Activated T-helper 1 cell treated with anti-CD3 and anti-CD28 coated beads, Interleukin-12 subunit alpha, Interleukin-12 subunit beta, Interleukin-2, Interleukin-4 antibody, amounts not matched to agents 30 ng/mL and 10 ng/mL and 1 ng/mL, durations not matched to agents 14 hours and 24 hours and 36 hours (primary cell): ENCODE data around the gene RAB1B. TPM values are rescaled to one million over a fixed set of nuclear protein-coding genes. Genes with fewer than 3 reads are reported as not detected.
"Not testable (repeated sequence)": the region's sequence is repeated elsewhere in the genome, so short reads cannot be mapped to it uniquely, and the experiment has no call there.

ENCODE experiments used
- DNase-seq: peaks from one replicate; pipeline ENCODE4 v3.0.0; 2021; ENCODE audit warnings: low spot score
- H3K27ac Mint-ChIP-seq: one replicate; pipeline ENCODE4 v1.8.0; 2021; ENCODE audit warnings: mild to moderate bottlenecking, mixed read lengths
- H3K27me3 Mint-ChIP-seq: one replicate; pipeline ENCODE4 v1.8.0; 2022; ENCODE audit warnings: mild to moderate bottlenecking, moderate library complexity, mixed read lengths; ENCODE audit not compliant: insufficient read depth
- H3K36me3 Mint-ChIP-seq: one replicate; pipeline ENCODE4 v1.8.0; 2021; ENCODE audit warnings: low read depth, mixed read lengths
- H3K4me1 Mint-ChIP-seq: one replicate; pipeline ENCODE4 v1.8.0; 2021; ENCODE audit warnings: low read depth, mixed read lengths
- H3K4me3 Mint-ChIP-seq: one replicate; pipeline ENCODE4 v1.8.0; 2021; ENCODE audit warnings: mild to moderate bottlenecking, moderate library complexity, mixed read lengths
- H3K9me3 Mint-ChIP-seq: one replicate; pipeline ENCODE4 v1.8.0; 2021; ENCODE audit warnings: mixed read lengths
- intact Hi-C: fragments of 100-400 bp; cut with micrococcal nuclease; formaldehyde crosslinking; loops from one replicate; pipeline ENCODE4 v1.15.1; 2024
- total RNA-seq: library from RNA; stranded (reverse); gene quantifications from 2 replicates; pipeline ENCODE4 v1.2.3, GENCODE V29; 2022

Gene RAB1B
- total RNA-seq, 1 donor from 2014 or later = 123 TPM

DNA sequence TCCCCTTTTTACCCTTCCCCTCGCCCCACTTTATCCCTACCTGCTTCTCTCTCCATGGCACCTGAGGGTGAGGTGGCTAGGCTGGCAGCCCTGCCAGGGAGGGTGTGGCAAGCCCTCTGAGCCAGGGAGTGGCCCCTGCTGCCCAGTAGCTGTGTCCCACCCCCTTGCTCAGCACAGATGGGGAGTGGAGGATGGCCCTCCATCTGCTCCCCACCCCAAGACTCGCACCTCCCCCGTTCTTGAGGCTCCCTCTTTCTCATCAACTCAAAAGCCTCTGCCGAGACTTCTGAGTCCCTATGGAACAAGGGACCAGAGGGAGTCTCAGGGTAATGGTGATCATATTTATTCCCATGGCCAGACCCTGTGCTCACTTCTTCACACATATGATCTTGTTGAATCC is 24.9 kb downstream of the RAB1B start:
- H3K27ac Mint-ChIP-seq = no peak overlapping the region
- peaks cover 28% of the 10 kb centered on the region for H3K4me1 Mint-ChIP-seq
- peaks cover 3% of the 10 kb centered on the region for H3K36me3 Mint-ChIP-seq
- no peak overlapping the region for H3K4me3 Mint-ChIP-seq
- peaks cover 32% of the 10 kb centered on the region for H3K27me3 Mint-ChIP-seq
- DNase-seq = no peak
- H3K9me3 Mint-ChIP-seq = no peaks in the 10 kb centered on the region
- intact Hi-C loops = no loop called here

DNA sequence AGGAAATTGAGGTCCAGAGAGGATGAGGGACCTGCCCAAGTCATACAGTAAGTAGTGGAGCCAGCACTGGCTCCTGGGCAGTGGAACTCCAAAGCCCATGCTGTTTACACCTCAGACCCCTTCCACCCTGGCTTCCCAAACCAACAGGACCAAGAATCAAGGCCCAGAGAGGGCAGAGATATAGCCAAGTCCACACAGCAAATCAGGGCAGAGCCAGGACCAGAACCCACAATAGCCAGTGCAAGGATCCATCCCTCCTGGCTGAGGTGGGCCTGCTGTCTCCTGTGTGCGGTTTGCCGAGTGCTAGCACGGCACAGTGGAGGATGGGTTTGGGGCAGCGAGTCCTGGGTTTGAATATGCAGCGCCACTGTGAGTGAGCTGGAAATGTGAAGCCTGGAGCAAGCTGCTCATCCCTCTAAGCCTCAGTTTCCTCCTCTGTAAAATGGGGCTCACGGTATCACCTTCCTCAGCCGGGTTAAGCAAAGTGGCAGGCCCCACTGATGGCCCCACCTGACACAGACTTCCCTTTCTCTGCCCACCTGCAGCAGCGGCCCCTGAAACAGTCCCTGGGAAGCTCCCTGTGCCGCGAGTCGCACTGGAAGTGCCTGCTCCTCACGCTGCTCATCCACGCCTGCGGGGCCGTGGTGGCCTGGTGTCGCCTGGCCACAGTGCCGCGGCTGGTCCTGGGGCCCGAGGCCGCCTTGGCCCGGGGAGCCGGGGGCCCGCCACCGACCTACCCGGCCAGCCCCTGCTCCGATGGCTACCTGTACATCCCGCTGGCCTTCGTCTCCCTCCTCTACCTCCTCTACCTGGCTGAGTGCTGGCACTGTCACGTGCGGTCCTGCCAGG is 25.6 kb downstream of the RAB1B start:
- Mint-ChIP-seq H3K27ac (no peak overlapping the region), H3K4me3 (no peak overlapping the region), H3K36me3 (peaks cover 3% of the 10 kb centered on the region), H3K27me3 (peaks cover 32% of the 10 kb centered on the region), H3K9me3 (no peaks in the 10 kb centered on the region), H3K4me1 (peaks cover 28% of the 10 kb centered on the region)
- no peak for DNase-seq
- intact Hi-C loops = no loop called here

DNA sequence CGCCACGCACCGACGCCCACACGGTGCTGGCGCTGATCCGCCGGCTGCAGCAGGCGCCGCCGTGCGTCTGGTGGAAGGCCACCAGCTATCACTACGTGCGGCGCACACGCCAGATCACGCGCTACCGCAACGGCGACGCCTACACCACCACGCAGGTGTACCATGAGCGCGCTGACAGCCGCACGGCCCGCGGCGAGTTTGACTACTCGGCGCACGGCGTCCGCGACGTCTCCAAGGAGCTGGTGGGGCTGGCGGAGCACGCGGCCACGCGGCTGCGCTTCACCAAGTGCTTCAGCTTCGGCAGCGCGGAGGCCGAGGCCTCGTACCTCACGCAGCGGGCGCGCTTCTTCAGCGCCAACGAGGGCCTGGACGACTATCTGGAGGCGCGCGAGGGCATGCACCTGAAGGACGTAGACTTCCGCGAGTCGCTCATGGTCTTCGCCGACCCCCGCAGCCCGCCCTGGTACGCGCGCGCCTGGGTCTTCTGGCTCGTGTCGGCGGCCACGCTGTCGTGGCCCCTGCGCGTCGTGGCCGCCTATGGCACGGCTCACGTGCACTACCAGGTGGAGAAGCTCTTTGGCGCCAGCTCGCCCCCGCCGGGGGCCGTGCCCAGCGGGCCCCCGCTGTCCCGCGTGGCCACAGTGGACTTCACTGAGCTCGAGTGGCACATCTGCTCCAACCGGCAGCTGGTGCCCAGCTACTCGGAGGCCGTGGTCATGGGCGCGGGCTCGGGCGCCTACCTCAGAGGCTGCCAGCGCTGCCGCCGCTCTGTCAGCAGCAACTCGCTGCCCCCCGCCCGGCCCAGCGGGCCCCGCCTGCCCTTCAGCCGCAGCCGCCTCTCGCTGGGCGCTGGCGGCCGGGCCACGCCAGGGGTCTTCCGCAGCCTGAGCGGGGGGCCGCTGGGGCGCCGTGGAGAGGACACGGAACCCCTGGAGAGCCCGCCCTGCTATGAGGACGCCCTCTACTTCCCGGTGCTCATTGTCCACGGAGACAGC is 26.5 kb downstream of the RAB1B start:
- no peaks in the 10 kb centered on the region for H3K9me3 Mint-ChIP-seq
- no peak overlapping the region for H3K27ac Mint-ChIP-seq
- intact Hi-C loops = no loop called here

DNA sequence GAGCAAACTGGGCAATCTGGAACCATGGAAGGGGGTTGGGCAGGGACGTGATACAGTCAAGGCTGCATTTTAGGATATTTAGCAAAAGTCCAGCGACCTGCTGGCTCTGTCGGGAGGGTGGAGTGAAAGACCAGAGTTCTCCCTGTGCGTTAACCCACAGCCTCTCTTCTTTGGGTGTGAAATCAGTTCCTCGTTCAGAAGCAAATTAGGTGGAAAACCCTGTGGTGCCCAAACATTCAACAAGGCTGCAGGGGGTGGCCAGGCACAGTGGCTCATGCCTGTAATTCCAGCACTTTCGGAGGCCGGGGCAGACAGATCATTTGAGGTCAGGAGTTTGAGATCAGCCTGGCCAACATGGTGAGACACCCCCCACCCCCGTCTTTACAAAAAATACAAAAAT is 29.2 kb downstream of the RAB1B start:
- no peak overlapping the region for H3K4me3 Mint-ChIP-seq
- H3K4me1 Mint-ChIP-seq = peaks cover 4% of the 10 kb centered on the region
- no peak for DNase-seq
- intact Hi-C loops = no loop called here
- no peaks in the 10 kb centered on the region for H3K36me3 Mint-ChIP-seq
- no peak overlapping the region for H3K27ac Mint-ChIP-seq
- H3K9me3 Mint-ChIP-seq = no peaks in the 10 kb centered on the region
- H3K27me3 Mint-ChIP-seq = peaks cover 14% of the 10 kb centered on the region

More for the DNA sequence above, 26.5 kb downstream of the RAB1B start:
- Mint-ChIP-seq H3K4me1 (peaks cover 18% of the 10 kb centered on the region), H3K27me3 (peaks cover 27% of the 10 kb centered on the region), H3K4me3 (no peak overlapping the region), H3K36me3 (no peaks in the 10 kb centered on the region)
- no peak for DNase-seq

DNA sequence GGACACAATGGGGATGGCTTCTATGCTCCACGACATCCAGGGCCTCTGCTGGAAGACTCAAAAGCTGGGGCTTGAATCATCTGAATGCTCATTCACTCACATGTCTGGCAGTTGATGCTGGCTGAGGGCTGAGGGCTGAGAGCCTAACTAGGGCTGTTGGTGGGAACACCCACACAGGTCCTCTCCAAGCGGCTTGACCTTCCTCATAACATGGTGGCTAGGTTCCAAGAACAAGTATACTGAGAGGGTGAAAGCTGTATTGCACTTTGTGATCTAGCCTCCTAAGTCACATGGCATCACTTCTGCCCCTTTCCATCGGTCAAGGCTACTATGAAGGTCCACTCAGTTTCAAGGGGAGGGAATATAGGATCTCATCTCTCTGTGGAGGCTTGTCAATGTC is 30.7 kb downstream of the RAB1B start:
- H3K36me3 Mint-ChIP-seq = no peaks in the 10 kb centered on the region
- H3K27me3 Mint-ChIP-seq = peaks cover 4% of the 10 kb centered on the region
- intact Hi-C loops = no loop called here

DNA sequence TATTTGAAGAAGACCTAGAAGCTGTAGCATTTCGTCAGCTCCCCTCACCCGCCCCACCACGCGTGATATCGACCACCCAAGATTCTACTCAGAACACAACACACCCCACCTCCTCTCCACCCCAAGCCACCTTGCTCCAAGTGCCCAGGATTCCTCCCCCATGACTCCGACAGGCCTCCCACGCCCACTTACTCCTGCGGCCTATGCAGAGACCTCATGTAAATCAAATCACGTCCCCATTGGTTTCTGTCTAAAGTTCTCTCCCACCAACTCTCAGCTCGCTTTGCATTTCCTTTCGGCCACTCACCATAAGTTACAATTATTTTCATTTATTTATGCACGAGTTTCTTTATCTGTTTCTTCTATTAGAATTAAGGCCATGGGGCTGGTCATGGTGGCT is 34.2 kb downstream of the RAB1B start:
- intact Hi-C loops = no loop called here

More for the DNA sequence above, 30.7 kb downstream of the RAB1B start:
- Mint-ChIP-seq H3K4me1 (no peaks in the 10 kb centered on the region), H3K27ac (no peak overlapping the region), H3K9me3 (no peaks in the 10 kb centered on the region), H3K4me3 (no peak overlapping the region)
- DNase-seq = no peak

DNA sequence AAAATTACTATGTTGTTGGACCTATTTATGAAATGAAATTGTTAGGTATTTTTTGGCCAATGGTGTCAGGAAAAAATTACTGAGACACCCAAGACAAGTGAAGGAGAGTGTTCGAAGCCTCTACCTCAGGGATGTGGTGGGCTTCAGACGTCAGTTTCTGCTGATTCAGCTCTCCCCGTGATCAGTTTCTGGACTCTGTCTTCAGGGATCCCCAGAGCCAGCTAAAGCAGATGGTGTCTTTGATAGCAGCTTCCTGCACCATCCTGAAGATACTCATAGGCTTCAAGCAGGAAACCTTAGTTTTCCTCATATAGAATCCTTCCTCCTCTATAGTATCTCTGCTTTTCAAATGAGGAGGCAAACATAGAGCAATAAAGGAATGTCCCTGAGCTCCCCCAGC is 41.0 kb downstream of the RAB1B start:
- Mint-ChIP-seq H3K9me3 (no peaks in the 10 kb centered on the region), H3K4me1 (peaks cover 14% of the 10 kb centered on the region), H3K27me3 (no peaks in the 10 kb centered on the region), H3K27ac (no peak overlapping the region), H3K36me3 (no peaks in the 10 kb centered on the region), H3K4me3 (no peak overlapping the region)
- DNase-seq = no peak
- intact Hi-C loops = no loop called here

More for the DNA sequence above, 34.2 kb downstream of the RAB1B start:
- no peaks in the 10 kb centered on the region for H3K36me3 Mint-ChIP-seq
- no peaks in the 10 kb centered on the region for H3K4me1 Mint-ChIP-seq
- no peak overlapping the region for H3K4me3 Mint-ChIP-seq
- no peaks in the 10 kb centered on the region for H3K9me3 Mint-ChIP-seq
- DNase-seq = no peak
- H3K27ac Mint-ChIP-seq = no peak overlapping the region
- no peaks in the 10 kb centered on the region for H3K27me3 Mint-ChIP-seq

DNA sequence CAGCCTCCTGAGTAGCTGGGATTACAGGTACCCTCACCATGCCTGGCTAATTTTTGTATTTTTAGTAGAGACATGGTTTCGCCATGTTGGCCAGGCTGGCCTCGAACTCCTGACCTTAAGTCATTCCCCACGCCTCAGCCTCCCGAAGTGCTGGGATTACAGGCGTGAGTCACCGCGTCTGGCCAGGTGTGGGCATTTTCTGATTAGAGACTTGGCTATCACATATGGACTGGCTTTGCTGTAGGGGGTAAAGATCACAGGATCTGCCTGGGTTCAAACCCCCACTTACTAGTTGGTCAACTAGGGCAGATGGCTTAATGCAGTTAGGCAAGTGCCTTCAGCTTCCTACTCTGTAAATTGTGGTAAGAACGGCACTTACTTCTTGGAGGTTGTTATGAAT is 41.9 kb downstream of the RAB1B start:
- intact Hi-C loops = no loop called here
- DNase-seq = no peak
- H3K27me3 Mint-ChIP-seq = peaks cover under 1% of the 10 kb centered on the region
- no peak overlapping the region for H3K27ac Mint-ChIP-seq
- H3K36me3 Mint-ChIP-seq = no peaks in the 10 kb centered on the region
- no peaks in the 10 kb centered on the region for H3K9me3 Mint-ChIP-seq
- H3K4me3 Mint-ChIP-seq = no peak overlapping the region
- H3K4me1 Mint-ChIP-seq = peaks cover 14% of the 10 kb centered on the region

DNA sequence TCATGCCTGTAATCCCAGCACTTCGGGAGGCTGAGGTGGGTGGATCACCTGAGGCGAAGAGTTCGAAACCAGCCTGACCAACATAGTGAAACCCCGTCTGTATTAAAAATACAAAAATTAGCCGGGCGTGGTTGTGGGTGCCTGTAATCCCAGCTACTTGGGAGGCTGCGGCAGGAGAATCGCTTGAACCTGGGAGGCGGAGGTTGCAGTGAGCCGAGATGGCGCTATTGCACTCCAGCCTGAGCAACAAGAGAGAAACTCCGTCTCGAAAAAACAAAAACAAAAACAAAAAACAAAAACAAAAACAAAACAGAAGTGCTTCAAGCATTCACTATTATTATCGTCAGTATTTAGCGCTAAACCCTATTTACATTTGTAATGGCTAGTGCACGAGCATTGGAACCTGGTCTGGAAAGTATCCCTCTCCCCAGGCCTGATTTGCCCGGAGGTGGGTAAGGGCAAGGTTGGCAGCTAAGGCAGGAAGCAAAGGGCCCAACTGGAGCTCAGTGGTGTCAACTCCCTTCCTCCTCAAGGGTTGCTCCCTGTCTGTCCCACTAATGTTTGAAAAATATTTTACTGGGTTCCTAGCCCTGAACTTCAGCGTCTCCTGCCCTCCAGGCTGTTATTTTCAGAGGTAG is 42.5 kb downstream of the RAB1B start:
- H3K9me3 Mint-ChIP-seq, intact Hi-C loops: not testable (repeated sequence)

DNA sequence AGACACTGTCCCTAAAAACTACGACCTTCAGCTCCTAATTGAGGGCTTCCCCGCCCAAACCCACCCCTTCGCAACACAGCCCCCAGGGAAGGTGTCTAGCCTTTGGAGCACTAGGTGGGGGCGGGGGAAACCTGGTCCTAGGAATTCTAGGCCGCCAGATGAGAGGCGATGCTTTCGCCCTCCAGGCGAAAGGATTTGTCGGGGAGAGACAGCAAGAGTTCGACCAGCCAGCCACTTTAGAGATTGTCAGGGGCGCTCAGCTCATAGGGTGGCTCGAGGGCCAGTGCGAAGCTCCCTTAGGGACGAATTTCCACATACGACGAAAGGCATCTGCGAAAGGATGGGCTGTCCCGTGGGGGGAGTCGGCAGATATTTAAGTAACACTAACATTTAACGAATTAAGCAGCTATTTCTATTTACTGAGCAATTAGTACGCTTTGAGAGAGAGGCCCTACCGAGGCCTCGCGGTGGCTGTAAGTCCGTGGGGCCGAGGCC is 43.1 kb downstream of the RAB1B start:
- intact Hi-C loops = no loop called here
- Mint-ChIP-seq H3K4me1 (peaks cover 14% of the 10 kb centered on the region), H3K9me3 (no peaks in the 10 kb centered on the region), H3K27ac (peak overlapping the region; percentile 94), H3K27me3 (peaks cover 3% of the 10 kb centered on the region), H3K4me3 (peak overlapping the region; percentile 95), H3K36me3 (no peaks in the 10 kb centered on the region)
- no peak for DNase-seq

More for the DNA sequence above, 42.5 kb downstream of the RAB1B start:
- not testable (repeated sequence) for H3K27me3 Mint-ChIP-seq, DNase-seq, H3K36me3 Mint-ChIP-seq, H3K4me3 Mint-ChIP-seq, H3K27ac Mint-ChIP-seq
- peaks cover 14% of the 10 kb centered on the region for H3K4me1 Mint-ChIP-seq

DNA sequence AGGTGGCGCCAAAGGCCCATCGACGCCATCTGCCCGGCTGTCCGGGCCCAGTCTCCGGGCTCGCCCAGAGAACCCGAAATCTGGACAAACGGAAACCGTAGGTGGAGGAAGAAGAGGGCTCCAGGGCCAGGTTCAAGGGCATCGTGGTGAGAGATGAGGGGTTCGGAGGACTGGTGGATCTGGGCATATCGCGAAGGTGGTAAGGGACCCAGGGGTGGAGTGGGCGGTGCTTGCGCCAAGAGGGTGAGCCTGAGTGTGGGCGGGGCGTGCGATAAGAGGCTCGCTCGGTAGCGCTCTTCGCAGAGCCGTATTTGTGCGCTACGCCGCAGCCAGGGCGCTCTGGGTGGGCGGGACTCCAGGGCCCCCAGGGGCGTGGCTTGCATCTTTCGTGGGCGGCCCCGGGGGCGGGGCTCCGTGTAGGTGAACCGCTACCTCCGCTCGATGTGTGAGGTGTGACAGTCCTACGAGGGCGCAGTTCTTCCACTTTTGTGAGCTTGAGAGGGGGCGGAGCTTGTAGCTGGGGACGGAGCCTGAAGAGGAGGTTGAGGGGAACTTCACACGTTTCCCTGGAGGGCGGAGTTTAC is 43.6 kb downstream of the RAB1B start:
- H3K27me3 Mint-ChIP-seq = peaks cover 3% of the 10 kb centered on the region
- H3K36me3 Mint-ChIP-seq = no peaks in the 10 kb centered on the region
- DNase-seq = peak; percentile 93
- intact Hi-C loops = loop anchor here (1.0 to 2.0 kb wide), 10 partner anchors 16 to 365 kb away; partner anchors contain the start of genes BRMS1, MRPL11, PELI3 and RAB1B
- H3K4me1 Mint-ChIP-seq = peaks cover 14% of the 10 kb centered on the region
- peak overlapping the region; percentile 94 for H3K27ac Mint-ChIP-seq
- peak overlapping the region; percentile 95 for H3K4me3 Mint-ChIP-seq
- no peaks in the 10 kb centered on the region for H3K9me3 Mint-ChIP-seq
